ENCODE measurements around the gene CREB3L1.
"Not testable (repeated sequence)": the region's sequence is repeated elsewhere in the genome, so short reads cannot be mapped to it uniquely, and the experiment has no call there.

Gene CREB3L1

GRCh38 chr11:46296528-46297448 lies 19.3 kb downstream of the CREB3L1 start:
- DNase-seq: no peak

- DNase-seq: peak; percentile 37
Observed at GRCh38 chr11:46298699-46299433, 21.4 kb downstream of the CREB3L1 start.

GRCh38 chr11:46299451-46299961 lies 22.0 kb downstream of the CREB3L1 start:
- DNase-seq: no peak

GRCh38 chr11:46300270-46300669 lies 22.8 kb downstream of the CREB3L1 start:
- DNase-seq: no peak

GRCh38 chr11:46302866-46303265 lies 25.4 kb downstream of the CREB3L1 start:
- DNase-seq: no peak

- DNase-seq: not testable (repeated sequence)
Observed at GRCh38 chr11:46304036-46304435, 26.6 kb downstream of the CREB3L1 start.

GRCh38 chr11:46304605-46305179 lies 27.2 kb downstream of the CREB3L1 start:
- DNase-seq: no peak

GRCh38 chr11:46305295-46305694 lies 27.8 kb downstream of the CREB3L1 start:
- DNase-seq: no peak

- DNase-seq: no peak
Observed at GRCh38 chr11:46306296-46306853, 28.9 kb downstream of the CREB3L1 start.

GRCh38 chr11:46307369-46307768 lies 29.9 kb downstream of the CREB3L1 start:
- DNase-seq: no peak

- DNase-seq: no peak
Observed at GRCh38 chr11:46307785-46308341, 30.4 kb downstream of the CREB3L1 start.

GRCh38 chr11:46308631-46309419 lies 31.4 kb downstream of the CREB3L1 start:
- peak; percentile 58 for DNase-seq

GRCh38 chr11:46309814-46310259 lies 32.4 kb downstream of the CREB3L1 start:
- DNase-seq: no peak

- no peak for DNase-seq
Observed at GRCh38 chr11:46315033-46315738, 37.7 kb downstream of the CREB3L1 start.

GRCh38 chr11:46315783-46316563 lies 38.5 kb downstream of the CREB3L1 start:
- no peak for DNase-seq

- no peak for DNase-seq
Observed at GRCh38 chr11:46319074-46319453, 41.6 kb downstream of the CREB3L1 start.

GRCh38 chr11:46321757-46322156 lies 44.3 kb downstream of the CREB3L1 start:
- no peak for DNase-seq

- DNase-seq: no peak
Observed at GRCh38 chr11:46322759-46323158, 45.3 kb downstream of the CREB3L1 start.

GRCh38 chr11:46326813-46327416 lies 49.5 kb downstream of the CREB3L1 start:
- DNase-seq: no peak

GRCh38 chr11:46327829-46328228 lies 50.4 kb downstream of the CREB3L1 start:
- no peak for DNase-seq
